Testis (tissue), 3 donors: ENCODE measurements around the gene IQGAP3. TPM values are rescaled to one million over a fixed set of nuclear protein-coding genes. Genes with fewer than 3 reads are reported as not detected.
A peak's percentile ranks its signal among the peaks of the same experiment; 100 is the strongest.

Experiments used
- DNase-seq: peaks from one replicate; pipeline ENCODE4 v3.0.0-alpha.2; 2019
- H3K27ac ChIP-seq, 2 donors: fragments of 200-600 bp; sonication (generic); one replicate each; pipeline ENCODE4 v1.5.1; 2019
- H3K27me3 ChIP-seq: fragments of 200-600 bp; sonication (generic); one replicate; pipeline ENCODE4 v1.5.1; 2019
- H3K36me3 ChIP-seq: fragments of 200-600 bp; sonication (generic); one replicate; pipeline ENCODE4 v1.5.1; 2017; ENCODE audit warnings: low read depth; ENCODE audit errors: missing control alignments
- H3K4me1 ChIP-seq: fragments of 200-600 bp; sonication (generic); one replicate; pipeline ENCODE4 v1.5.1; 2019
- H3K4me3 ChIP-seq, 2 donors: fragments of 200-600 bp; sonication (generic); one replicate each; pipeline ENCODE4 v1.5.1; 2017 to 2019
- H3K9me3 ChIP-seq: fragments of 200-600 bp; sonication (generic); one replicate; pipeline ENCODE4 v1.5.1; 2017
- POLR2A ChIP-seq: fragments of 450-650 bp; IDR thresholded peaks from one replicate; pipeline ENCODE4 v1.6.1; 2017; ENCODE audit warnings: antibody characterized with exemption, mild to moderate bottlenecking, moderate library complexity
- WGBS, 2 donors: methylation state at CpG; one replicate each; pipeline ENCODE4 v1.1.5; 2018; 5-methylcytosine and 5-hydroxymethylcytosine counted together
- intact Hi-C: fragments of 100-400 bp; cut with DNase I; formaldehyde crosslinking; loops from one replicate; pipeline ENCODE4 v1.15.1; 2023; ENCODE audit warnings: low total_unique reads
- polyA plus RNA-seq: library from polyadenylated mRNA; stranded (reverse); fragments of 350-450 nt; fragmentation: Illumina TruSeq; extraction: RNeasy Lipid Tissue Mini Kit (QIAGEN cat#74804); gene quantifications from one replicate; pipeline ENCODE4 v1.2.3, GENCODE V29; 2014; ENCODE audit warnings: low read depth, low replicate concordance; ENCODE audit not compliant: insufficient read depth
- total RNA-seq, 2 donors: library from RNA; depleted of rRNA; stranded (reverse); fragments of >200 nt; gene quantifications; one replicate each; pipeline ENCODE4 v1.2.3, GENCODE V29; 2016
- TF ChIP-seq, protein P1 (sequence below), 3 experiments: fragments of 450-650 bp in 2 of 3; fragments of 200-600 bp in 1 of 3; sonication (generic) in 1 of 3; IDR thresholded peaks; one replicate each; pipeline ENCODE4 v1.5.1; 2016 to 2019; ENCODE audit warnings: antibody characterized with exemption in 3 of 3, mild to moderate bottlenecking in 2 of 3, moderate library complexity in 1 of 3

The IQGAP3 gene
- total and polyA plus RNA-seq, 3 donors from 2014 or later = 5.6 to 13.4 (median 8.2) TPM

- peaks cover 45% of the 10 kb centered on the region for H3K4me1 ChIP-seq
- H3K9me3 ChIP-seq = no peaks in the 10 kb centered on the region
- TF ChIP-seq POLR2A = no peak
- TF ChIP-seq, protein P1, sequence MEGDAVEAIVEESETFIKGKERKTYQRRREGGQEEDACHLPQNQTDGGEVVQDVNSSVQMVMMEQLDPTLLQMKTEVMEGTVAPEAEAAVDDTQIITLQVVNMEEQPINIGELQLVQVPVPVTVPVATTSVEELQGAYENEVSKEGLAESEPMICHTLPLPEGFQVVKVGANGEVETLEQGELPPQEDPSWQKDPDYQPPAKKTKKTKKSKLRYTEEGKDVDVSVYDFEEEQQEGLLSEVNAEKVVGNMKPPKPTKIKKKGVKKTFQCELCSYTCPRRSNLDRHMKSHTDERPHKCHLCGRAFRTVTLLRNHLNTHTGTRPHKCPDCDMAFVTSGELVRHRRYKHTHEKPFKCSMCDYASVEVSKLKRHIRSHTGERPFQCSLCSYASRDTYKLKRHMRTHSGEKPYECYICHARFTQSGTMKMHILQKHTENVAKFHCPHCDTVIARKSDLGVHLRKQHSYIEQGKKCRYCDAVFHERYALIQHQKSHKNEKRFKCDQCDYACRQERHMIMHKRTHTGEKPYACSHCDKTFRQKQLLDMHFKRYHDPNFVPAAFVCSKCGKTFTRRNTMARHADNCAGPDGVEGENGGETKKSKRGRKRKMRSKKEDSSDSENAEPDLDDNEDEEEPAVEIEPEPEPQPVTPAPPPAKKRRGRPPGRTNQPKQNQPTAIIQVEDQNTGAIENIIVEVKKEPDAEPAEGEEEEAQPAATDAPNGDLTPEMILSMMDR (IDR thresholded peaks at IDR 0.05) = no peak
- intact Hi-C loops = no loop called here
- no peak overlapping the region for H3K27ac ChIP-seq
- DNase-seq = no peak
- H3K27me3 ChIP-seq = no peaks in the 10 kb centered on the region
- H3K4me3 ChIP-seq = no peak overlapping the region
- 61 to 75% methylated on average over 4 of the region's 4 CpGs for WGBS, 2 donors
- no peaks in the 10 kb centered on the region for H3K36me3 ChIP-seq
Observed at GRCh38 chr1:156487862-156488261, 84.5 kb downstream of the IQGAP3 start.

DNA sequence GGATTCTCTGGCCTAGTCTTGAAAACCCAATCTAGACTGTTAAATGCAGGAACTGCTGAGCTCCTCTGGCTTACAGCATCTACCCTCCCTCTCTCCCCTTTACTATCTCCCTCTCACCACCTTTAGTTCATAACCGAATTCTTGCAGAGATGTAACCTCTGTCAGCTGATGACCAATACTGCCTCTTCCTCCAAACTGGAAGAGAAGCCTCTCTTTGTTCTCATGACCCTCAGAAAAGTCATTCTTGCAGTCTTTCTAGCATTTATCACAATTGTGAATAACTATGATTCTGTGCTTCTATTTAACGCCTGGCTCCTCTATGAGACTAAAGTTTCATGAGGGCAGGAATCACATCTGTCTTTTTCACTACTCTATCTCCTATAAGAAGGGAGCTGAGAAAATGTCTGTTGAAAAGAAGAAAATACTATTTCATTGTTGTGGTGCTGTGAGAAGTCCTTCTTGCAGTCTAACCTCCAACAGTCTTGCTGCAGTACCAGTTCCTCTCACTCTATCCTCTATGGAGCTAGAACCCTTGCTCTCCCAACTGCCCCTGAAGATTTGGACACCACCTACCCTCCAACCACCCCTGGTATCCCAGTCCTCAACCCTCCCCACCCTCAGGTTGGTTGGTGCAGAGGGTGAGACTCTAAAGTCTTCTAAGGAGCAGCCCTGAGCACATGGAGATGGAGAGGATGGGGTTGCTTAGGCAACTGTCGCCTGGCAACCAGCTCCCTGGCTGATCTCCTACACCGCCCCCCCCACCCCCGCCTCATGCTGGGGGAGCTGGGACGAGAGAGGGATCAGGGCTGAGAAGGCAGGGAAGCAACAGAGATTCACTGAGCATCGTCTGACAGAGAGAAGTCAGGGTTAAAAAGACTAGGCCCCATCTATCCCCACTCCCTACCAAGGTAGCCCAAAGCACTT, 85.7 kb downstream of the IQGAP3 start:
- H3K9me3 ChIP-seq = no peaks in the 10 kb centered on the region
- 75 to 76% methylated on average over 5 to 7 of the region's 7 CpGs for WGBS, 2 donors
- intact Hi-C loops = no loop called here
- no peak overlapping the region for H3K4me3 ChIP-seq
- peak; percentile 50 for DNase-seq
- H3K27me3 ChIP-seq = no peaks in the 10 kb centered on the region
- H3K27ac ChIP-seq = no peak overlapping the region
- H3K4me1 ChIP-seq = peaks cover 33% of the 10 kb centered on the region
- no peaks in the 10 kb centered on the region for H3K36me3 ChIP-seq
- TF ChIP-seq, protein P1 (IDR thresholded peaks at IDR 0.05) = no peak
- TF ChIP-seq POLR2A = no peak

- H3K27ac ChIP-seq = no peak overlapping the region
- H3K27me3 ChIP-seq = no peaks in the 10 kb centered on the region
- 85 to 94% methylated on average over 3 of the region's 3 CpGs for WGBS, 2 donors
- intact Hi-C loops = no loop called here
- H3K4me1 ChIP-seq = peaks cover 26% of the 10 kb centered on the region
- no peaks in the 10 kb centered on the region for H3K9me3 ChIP-seq
- H3K4me3 ChIP-seq = no peak overlapping the region
- DNase-seq = no peak
- TF ChIP-seq, protein P1 (IDR thresholded peaks at IDR 0.05) = no peak
- TF ChIP-seq POLR2A = no peak
- no peaks in the 10 kb centered on the region for H3K36me3 ChIP-seq
Observed at GRCh38 chr1:156485984-156486383, 86.4 kb downstream of the IQGAP3 start.

DNA sequence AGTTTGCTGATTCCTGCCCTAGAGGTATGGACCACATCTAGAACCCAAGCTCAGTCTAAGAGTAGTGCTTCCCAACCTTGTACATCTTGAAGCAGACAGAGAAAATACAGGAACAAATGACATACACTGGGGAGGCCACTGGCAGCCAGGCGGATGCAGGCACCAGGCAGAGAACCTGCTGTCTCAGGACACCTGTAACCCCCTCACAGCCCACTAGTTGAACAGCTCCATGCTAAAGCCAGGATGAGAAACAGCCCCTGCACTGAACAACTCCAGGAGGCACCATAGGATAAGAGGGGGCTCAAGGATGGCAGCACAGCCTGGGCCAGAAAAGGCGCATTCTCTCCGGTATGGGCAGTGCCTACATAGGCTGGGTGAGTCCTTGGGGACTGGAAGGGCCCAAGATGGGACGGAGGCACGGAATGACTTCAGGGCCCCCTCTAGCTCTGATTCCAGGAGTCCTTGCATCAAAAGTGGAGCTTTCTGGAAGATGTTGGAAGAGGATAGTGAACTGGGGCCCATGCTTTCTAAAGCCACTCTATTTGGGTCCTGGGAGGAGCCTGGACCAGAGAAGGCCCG, 87.8 kb downstream of the IQGAP3 start:
- Histone ChIP-seq H3K9me3 (no peaks in the 10 kb centered on the region), H3K36me3 (no peaks in the 10 kb centered on the region), H3K4me1 (peaks cover 12% of the 10 kb centered on the region), H3K27me3 (no peaks in the 10 kb centered on the region), H3K4me3 (no peak overlapping the region), H3K27ac (no peak overlapping the region)
- 92 to 94% methylated on average over 4 to 6 of the region's 6 CpGs for WGBS, 2 donors
- no peak for DNase-seq
- intact Hi-C loops = no loop called here
- TF ChIP-seq, protein P1 (IDR thresholded peaks at IDR 0.05) = no peak
- TF ChIP-seq POLR2A = no peak
